Stimulated activated CD4-positive, alpha-beta T cell treated with anti-CD3 and anti-CD28 coated beads, TNF-alpha, amount 100 ng/mL, for 4 hours (primary cell): ENCODE data around the gene LCLAT1.
"Not testable (repeated sequence)": the region's sequence is repeated elsewhere in the genome, so short reads cannot be mapped to it uniquely, and the experiment has no call there.

Experiments used
- DNase-seq, 3 experiments: peaks; one replicate each; pipeline ENCODE4 v3.0.0-alpha.2; 2020; ENCODE audit warnings: low read depth in 3 of 3

Gene LCLAT1

DNA sequence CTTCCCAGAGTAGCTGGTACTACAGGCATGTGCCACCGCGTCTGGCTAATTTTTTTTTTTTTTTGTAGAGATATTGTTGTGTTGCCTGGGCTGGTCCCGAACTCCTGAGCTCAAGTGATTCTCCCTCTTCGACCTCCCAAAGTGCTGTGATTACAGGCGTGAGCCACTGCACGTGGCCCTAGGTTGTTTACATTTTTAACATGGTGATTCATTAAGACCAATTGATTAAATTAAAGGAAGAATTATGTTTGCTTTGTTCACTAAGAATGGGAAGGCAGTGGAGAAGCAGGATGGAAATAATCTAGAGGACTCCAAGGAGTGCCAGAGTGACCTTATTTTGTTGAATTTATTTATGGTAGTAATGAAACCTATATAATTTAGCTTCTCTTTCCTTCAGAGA is 7.5 kb downstream of the LCLAT1 start:
- no peak for DNase-seq

DNA sequence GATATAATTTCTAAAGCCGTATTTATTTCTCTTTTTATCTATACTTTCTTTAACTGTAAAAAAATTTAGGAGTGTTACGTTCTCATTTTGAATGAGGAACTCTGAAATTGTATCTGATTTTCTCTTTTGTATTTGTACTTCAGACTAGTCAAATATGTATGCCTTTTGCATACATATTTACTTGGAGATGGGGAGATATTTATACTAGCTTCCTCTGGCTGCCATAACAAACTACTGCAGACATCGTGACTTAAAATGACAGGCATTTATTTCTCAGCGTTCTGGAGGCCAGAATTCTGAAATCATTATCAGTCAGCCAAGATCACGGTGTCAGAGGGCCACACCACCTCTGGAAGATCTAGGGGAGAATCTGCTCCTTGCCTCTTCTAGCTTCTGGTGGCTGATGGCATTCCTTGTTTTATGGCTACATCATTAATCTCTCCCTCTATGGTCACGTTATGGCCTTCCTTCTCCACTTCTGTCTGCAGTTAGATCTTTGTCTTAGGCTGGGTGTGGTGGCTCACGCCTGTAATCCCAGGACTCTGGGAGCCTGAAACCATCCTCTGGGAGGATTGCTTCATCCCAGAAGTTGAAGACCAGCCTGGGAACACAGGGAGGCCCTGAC is 8.2 kb downstream of the LCLAT1 start:
- no peak for DNase-seq

DNA sequence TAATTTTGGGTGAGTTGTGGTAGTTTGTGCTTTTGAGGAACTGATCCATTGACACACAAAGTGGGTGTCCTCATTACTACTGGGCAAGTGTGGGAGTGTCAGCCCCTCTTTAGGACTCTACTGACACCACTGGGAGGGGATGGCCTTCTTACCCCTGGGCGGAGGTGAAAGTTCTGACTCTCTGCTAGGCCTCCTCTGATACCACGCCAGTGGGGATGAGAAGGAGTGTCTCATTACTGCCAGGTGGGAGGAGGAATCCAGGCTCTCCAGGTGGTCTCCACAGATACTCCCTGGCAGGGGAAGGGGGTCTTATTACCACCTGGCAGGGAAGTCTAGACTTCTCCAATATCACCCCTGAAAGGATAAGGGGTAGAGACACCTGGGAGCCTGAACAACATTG is 9.1 kb downstream of the LCLAT1 start:
- DNase-seq: no peak

DNA sequence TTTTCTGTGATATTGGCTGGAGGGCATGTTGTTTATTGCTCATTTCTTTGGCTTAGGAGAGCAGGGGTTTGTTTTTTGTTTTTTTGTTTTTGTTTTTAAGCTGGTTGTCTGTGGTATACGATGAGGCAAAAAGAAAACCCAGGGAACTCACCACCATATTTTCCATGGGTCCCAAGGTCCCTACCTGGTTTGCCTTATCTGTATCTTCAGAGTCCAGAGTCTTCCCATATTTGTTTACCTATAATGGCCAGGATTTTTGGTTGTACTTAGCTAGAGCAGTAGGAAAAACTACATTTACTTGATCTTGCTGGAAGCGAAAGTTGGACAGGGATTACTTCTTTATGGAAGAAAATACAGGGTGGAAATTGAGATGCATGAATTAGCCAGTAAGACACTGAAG is 9.5 kb downstream of the LCLAT1 start:
- DNase-seq: no peak

DNA sequence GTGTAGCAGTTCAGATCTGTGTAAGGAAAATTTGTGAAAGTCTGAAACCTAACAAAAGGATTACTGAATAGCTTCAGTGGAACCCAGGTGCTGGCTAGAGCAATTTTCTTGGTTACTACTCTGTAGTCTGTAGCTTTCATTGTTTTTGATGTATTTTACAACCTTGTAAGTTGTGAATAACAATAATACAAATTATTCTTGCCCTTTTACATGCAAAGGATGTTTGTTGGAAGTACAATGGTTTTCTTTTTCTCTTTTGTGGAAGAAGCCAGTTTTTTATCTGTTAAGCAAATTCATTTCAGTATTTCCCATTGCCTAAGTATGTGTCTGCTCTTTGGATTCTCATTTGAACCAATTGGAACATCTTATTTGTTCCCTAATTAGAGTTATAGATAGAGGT is 10.2 kb downstream of the LCLAT1 start:
- DNase-seq: no peak

DNA sequence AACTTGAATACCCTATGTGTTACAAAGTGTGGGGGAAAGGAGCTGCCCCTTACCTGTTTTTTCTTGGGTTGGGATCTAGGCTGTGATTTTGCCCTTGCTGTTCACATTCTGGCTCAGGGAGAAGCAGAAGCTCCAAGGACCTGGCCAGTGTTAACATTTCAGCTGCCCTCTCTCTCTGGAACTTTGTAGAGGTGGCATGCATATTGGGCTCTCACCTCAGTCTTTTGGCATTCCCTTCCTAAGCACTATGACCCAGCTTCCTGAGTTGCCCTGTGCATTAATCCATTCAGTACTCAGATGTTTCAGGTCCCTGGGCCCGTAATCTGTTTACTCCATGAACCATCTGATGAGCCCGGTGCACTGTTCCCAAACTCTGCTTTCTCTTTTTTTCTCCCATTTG is 12.1 kb downstream of the LCLAT1 start:
- DNase-seq: no peak

DNA sequence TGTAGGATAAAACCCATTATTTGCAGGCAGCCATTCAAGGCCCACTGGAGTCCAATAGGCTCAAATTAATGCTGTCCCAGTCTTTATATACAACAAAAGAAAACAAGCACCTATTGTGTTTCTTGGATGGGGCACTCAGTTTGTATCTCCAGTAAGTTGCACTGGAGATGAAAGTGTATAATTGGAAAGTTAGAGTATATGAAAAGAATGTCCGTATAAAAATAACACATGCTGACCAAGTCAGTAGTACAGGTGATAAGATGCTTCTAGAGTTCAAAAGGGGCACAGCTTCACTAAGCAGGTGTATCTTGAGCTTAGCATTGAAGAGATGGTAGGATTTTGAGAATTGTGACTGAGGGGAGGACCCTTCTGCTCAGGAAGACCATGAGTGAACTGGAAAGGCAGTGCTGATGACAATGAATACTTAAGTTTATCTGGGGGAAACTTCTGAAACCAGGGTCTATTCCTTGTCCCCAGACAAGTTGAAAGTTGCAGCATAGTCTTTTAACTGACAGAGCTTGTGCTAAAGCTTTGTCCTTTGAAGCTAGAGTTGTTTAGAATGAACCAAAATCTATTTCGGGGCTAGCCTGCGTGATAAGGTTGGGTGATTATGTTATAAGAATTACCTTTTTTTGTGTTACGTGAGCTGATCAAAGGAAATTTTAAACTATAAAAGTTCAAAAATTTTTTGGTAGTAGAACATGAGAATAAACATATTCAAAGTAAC is 15.2 kb downstream of the LCLAT1 start:
- DNase-seq: no peak

DNA sequence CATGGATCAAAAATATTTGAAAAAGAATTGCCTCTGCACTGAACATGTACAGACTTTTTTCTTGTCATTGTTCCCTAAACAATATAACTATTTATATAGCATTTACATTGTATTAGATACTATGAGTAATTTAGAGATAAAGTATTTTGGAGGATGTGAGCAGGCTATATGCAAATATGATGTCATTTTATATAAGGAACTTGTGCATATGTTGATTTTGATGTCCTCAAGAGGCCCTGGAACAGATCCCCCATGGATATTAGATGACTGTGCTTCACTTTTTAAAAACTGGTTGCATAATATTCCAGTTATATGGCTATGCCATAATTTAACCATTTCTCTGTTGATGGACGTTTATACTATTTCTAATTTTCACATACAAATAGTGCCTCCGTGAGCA is 16.5 kb downstream of the LCLAT1 start:
- DNase-seq: no peak

DNA sequence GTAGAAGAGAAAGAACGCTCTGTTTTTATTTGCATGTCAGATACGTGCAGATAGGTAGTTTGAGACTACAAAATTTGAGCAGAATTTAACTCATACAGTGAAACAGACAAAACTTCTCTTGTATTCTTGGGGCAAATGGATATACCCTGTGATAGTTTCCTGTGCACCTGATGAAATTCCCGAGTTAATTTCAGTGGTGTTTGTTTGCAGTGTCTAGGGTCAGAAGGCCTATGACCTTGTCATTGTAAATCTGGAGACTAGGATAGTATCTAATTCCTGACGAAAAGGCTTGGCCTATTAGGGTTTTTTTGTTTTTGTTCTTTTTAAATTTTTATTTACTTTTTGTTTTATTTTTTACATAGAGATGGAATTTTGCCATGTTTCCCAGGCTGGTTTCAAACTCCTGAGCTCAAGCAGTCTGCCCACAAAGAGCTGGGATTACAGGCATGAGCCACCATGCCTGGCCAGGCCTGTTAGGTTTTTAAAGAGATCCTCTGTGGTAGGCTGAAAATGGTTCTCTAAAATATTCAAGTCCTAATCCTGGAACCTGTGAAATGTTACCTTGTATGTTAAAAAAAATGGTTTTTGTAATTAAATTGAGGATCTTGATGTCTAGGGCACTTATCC is 17.6 kb downstream of the LCLAT1 start:
- DNase-seq: no peak

DNA sequence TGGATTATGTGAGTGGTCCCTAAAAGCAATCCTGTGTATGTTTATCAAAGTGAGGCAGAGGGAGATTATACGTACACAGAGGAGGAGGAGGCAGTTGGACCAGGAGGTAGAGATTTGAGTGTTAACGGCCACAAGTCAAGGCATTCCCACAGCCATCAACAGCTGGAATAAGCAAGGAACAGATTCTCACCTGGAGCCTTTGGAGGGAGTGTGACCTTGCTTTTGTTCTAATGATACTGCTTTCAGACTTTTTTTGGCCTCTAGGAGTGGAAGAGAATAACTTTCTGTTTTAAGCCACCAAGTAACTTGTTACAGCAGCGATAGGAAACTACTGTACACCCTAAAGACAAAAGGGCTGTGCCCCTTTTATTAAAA is 18.1 kb downstream of the LCLAT1 start:
- no peak for DNase-seq

DNA sequence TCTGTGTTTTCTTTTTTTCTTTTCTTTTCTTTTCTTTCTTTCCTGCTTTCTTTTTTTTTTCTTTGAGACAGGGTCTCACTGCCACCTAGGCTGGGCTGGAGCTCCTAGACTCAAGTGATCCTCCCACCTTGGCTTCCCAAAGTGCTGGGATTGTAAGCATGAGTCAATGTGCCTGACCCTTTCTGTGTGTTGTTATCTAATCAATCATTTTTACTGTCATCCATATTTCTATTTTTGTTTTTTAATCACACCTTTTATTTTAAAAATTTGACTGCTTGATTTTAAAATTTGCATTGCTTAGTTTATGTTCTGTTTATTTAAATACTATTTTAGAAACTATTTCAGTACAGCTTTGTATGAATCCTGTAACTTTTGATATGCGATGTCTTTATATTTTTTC is 19.2 kb downstream of the LCLAT1 start:
- DNase-seq: no peak

DNA sequence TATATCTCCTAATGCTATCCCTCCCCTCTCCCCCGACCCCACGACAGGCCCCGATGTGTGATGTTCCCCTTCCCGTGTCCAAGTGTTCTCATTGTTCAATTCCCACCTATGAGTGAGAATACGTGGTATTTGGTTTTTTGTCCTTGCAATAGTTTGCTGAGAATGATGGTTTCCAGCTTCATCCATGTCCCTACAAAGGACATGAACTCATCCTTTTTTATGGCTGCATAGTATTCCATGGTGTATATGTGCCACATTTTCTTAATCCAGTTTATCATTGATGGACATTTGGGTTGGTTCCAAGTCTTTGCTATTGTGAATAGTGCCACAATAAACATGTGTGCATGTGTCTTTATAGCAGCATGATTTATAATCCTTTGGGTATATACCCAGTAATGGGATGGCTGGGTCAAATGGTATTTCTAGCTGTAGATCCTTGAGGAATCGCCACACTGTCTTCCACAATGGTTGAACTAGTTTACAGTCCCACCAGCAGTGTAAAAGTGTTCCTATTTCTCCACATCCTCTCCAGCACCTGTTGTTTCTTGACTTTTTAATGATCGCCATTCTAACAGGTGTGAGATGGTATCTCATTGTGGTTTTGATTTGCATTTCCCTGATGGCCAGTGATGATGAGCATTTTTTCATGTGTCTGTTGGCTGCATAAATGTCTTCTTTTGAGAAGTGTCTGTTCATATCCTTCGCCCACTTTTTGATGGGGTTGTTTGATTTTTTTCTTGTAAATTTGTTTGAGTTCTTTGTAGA is 20.2 kb downstream of the LCLAT1 start:
- not testable (repeated sequence) for DNase-seq

DNA sequence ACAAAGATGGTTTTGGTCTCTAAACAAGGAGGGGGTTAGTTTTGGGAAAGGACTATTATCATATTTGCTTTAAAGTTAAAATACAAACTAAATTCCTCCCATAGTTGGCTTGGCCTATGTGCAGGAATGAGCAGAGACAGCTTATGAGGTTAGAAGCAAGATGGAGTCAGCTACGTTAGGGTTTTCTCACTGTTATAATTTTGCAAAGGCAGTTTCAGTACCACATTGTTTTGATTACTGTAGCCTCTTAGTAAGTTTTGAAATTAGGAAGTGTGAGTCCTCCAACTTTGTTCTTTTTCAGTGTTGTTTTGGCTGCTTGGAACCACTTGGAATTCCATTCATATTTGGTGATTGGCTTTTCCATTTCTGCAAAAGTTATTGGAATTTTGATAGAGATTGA is 23.4 kb downstream of the LCLAT1 start:
- DNase-seq: no peak

DNA sequence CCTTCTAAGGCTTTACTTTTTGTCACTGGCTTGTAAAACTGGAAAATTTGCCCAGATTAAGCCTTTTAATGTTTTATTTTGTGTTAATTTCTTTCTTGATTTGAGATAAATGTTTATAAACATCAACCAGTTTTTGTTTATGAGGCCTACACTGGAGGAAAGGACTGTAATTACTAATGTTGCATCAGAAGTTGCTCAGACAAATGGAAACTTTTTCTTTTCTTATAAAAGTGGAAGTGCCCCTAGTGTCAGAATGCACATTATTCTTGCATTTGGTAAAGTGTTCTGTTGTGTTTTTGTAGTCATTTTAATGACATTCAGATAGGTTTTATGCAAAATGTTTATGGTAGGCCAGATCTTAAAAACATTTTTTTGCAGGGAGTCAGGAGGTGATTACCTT is 25.3 kb downstream of the LCLAT1 start:
- DNase-seq: no peak

DNA sequence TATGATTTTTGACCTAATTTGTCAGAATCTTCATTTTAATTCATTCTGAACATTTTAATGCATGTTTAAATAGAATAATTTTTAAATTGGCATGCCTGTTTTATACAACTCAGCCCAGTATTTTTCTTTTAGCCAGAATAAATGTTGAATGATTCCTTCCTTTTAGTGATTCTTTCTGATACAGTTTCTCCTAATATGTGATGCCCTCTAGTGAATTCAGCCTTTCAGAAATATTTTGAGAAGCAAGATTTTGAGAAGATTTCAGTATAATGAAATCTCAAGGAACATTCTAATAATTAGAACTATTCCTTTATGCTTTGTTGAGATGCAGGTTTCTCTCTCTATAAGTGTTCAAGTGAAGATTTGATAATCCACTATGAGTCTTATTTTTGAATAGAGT is 28.5 kb downstream of the LCLAT1 start:
- no peak for DNase-seq

DNA sequence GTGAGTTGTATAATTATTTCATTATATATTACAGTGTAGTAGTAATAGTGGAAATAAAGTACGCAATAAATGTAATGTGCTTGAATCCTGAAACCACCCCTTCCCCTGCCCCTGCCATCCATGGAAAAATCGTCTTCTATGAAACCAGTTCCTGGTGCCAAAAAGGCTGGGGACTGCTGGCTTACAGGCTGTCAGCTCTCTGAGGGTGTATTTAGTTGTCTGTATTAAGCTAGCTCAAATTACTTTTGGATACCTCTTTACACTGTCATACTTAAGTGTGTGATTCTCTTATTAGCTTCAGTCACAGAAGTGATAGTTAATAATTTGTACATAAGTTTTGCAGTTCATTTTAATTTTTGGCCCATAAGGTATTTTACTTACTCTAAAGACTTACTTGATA is 29.6 kb downstream of the LCLAT1 start:
- DNase-seq: no peak

DNA sequence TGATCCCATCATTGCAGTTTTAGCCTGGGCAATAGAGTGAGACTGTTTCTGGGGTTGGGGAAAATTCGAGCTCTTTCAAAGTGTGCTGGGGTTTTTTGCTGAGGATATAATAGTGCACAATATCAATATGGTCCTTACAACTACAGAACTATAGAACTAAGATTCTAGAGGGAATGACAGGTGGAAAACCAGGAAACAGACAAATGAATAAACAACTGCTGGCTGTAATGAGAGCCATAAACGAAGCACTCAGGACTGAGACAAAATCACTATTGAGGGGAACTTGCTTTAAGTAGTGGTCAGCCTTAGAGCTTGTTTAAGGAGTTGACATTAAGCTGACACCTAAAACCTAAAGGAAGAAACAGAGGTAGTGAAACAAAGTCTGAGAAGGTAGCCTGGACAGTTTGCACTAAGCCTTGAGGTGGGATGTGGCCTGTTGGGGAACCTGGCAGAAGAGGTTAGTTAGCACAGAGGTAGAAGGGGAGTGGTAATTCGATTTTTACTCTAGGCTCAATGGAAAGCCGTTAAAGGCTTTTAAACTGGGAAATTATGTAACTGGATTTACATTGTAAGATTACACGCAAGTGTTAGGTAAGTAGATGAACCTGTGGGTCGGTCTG is 33.8 kb downstream of the LCLAT1 start:
- DNase-seq: no peak

DNA sequence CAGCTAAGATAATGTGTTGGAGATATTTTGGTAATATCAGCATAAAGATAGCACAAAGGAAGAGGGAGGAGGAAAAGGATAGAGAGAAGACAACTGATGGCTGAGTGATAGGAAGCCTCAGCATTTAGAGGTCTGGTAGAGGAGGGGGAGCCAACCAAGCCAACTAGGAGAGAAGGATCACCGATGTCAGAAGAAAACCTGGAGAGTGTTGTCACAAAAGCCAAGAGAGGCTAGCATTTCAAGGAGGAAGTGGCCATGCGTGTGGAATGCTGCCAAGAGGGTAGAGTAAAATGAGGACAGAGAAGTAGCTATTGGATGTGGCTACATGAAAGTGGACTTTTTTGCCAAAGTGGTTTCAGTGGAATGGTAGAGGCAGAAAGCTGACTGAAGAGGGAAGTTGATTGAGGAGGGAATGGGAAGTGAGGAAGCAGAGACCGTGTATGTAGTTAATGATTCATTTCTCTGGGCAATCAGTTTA is 34.3 kb downstream of the LCLAT1 start:
- no peak for DNase-seq

DNA sequence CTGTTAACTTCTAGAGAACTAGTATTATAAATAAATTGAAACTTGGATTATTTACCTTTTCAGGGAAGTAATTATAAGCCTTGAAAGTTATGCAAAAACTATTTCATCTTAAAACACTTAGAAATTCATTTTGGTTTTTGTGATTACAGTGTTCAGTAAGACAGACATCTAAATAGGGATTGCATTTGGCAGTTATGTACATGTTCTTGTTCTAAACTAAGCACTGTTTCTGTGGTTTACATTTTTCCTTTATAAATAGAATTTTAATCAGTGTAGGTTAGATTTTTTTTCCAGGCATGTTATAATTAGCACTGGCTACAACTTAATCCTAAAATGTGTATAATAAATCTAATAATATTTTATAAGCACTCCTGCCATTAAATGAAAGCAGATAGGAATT is 35.0 kb downstream of the LCLAT1 start:
- DNase-seq: no peak

DNA sequence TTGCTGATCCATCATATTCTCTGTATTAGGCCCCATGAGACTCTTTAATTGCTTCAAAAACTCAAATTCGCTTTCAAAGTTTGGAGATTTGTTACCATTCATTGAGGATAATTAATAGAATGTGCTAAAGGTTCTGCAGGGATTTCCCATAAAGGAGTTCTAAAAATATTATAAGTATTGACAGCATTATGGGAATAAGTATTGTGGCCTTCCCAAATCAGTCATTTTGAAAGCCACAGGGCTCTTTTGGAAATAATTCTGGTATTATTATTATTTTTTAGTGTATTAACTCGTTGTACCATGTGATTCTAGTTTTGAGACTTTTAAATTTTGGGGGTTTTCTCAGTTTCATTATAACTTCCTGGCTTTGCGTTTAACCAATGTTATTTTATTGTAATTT is 37.1 kb downstream of the LCLAT1 start:
- DNase-seq: no peak

DNA sequence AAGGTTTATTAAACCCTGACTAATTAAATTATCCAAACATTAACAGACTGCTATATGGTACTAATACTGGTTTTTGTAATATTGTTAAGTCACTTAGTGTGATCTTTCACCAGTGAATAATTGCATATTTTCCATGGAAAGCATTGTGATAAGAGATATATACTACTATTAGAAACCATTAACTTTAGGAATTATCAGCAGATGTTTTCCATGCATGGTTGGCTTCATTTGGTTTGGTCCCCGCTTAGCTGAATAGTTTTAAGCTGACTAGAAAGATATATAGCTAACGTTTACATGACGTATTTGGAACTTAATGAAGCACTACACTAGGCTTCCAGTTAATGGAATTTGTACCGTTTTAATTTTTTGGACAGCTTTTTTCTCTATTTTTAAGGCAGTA is 37.9 kb downstream of the LCLAT1 start:
- no peak for DNase-seq

DNA sequence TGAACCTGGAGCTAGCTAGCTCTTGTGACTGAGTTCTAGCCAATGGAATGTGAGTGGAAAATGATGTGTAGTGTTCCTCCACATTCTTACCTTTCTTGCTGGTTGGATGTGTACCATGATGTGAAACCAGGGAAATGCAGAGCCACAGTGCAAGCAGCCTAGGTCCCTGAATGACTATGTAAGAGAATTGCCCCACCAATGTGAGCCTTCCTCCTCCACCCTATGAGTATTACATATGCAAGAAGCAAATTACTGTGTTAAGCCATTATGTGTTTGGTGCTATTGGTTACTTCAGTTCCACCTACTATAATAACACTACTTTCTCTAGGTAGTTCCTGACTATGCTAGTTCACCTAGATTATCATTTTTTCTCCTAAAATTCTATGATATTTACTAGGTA is 39.6 kb downstream of the LCLAT1 start:
- DNase-seq: no peak
